ENCODE data around the gene APC.

GRCh38 chr5:112729630-112730029 lies 8.1 kb upstream of the APC start:
- TF ChIP-seq CTCF (IDR thresholded peaks at IDR 0.05) (no peak), POLR2A (IDR thresholded peaks at IDR 0.05) (no peak), EP300 (IDR thresholded peaks at IDR 0.05) (no peak)

Measured in upper lobe of left lung (tissue), 4 donors.